Stomach (tissue), 4 donors: ENCODE measurements around the gene TET2.

Experiments
- EP300 ChIP-seq: sonication (generic); formaldehyde crosslinking; IDR thresholded peaks from one replicate; pipeline ENCODE4 v1.6.1; 2017; ENCODE audit warnings: antibody characterized with exemption
- POLR2A ChIP-seq, 4 donors: fragments of 450-650 bp; IDR thresholded peaks; one replicate each; pipeline ENCODE4 v1.6.1; 2016; ENCODE audit warnings: antibody characterized with exemption in 4 of 4, control low read depth in 2 of 4, mild to moderate bottlenecking in 1 of 4, moderate library complexity in 1 of 4
- POLR2AphosphoS5 ChIP-seq, 3 donors: sonication (generic); formaldehyde crosslinking; IDR thresholded peaks; one replicate each; pipeline ENCODE4 v1.6.1; 2016; ENCODE audit warnings: antibody characterized with exemption in 3 of 3
- TF ChIP-seq, protein P1 (sequence below), 7 experiments: fragments of 450-650 bp in 4 of 7; fragments of 200-600 bp in 3 of 7; sonication (generic) in 3 of 7; IDR thresholded peaks; one replicate each; pipeline ENCODE4 v1.5.1; 2016 to 2019; ENCODE audit warnings: antibody characterized with exemption in 7 of 7, control low read depth in 2 of 7, mild to moderate bottlenecking in 1 of 7

- TF ChIP-seq, protein P1, sequence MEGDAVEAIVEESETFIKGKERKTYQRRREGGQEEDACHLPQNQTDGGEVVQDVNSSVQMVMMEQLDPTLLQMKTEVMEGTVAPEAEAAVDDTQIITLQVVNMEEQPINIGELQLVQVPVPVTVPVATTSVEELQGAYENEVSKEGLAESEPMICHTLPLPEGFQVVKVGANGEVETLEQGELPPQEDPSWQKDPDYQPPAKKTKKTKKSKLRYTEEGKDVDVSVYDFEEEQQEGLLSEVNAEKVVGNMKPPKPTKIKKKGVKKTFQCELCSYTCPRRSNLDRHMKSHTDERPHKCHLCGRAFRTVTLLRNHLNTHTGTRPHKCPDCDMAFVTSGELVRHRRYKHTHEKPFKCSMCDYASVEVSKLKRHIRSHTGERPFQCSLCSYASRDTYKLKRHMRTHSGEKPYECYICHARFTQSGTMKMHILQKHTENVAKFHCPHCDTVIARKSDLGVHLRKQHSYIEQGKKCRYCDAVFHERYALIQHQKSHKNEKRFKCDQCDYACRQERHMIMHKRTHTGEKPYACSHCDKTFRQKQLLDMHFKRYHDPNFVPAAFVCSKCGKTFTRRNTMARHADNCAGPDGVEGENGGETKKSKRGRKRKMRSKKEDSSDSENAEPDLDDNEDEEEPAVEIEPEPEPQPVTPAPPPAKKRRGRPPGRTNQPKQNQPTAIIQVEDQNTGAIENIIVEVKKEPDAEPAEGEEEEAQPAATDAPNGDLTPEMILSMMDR (IDR thresholded peaks at IDR 0.05): no peak
- TF ChIP-seq POLR2A (IDR thresholded peaks at IDR 0.05): no peak
- TF ChIP-seq POLR2AphosphoS5 (IDR thresholded peaks at IDR 0.05): no peak
- TF ChIP-seq EP300: no peak
Measured at GRCh38 chr4:105162123-105162796, 15.6 kb downstream of the TET2 start.
